NCI-H2029 (cell line): ENCODE data around the gene SV2B.
"Not testable (repeated sequence)": the region's sequence is repeated elsewhere in the genome, so short reads cannot be mapped to it uniquely, and the experiment has no call there.

Experiments used
- DNase-seq: peaks from one replicate; lab custom pipeline; 2025; lab: John Stamatoyannopoulos, UW

Gene SV2B

GRCh38 chr15:91318516-91318915 is 218.5 kb downstream of the SV2B start:
- DNase-seq: no peak

GRCh38 chr15:91318931-91319330 is 218.9 kb downstream of the SV2B start:
- no peak for DNase-seq

GRCh38 chr15:91319371-91320059 is 219.5 kb downstream of the SV2B start:
- no peak for DNase-seq

GRCh38 chr15:91320101-91320500 is 220.0 kb downstream of the SV2B start:
- no peak for DNase-seq

- no peak for DNase-seq
Measured at GRCh38 chr15:91329914-91330313, 229.9 kb downstream of the SV2B start.

GRCh38 chr15:91331581-91331980 is 231.5 kb downstream of the SV2B start:
- no peak for DNase-seq

GRCh38 chr15:91335702-91336101 is 235.6 kb downstream of the SV2B start:
- DNase-seq: no peak

GRCh38 chr15:91336687-91337086 is 236.6 kb downstream of the SV2B start:
- DNase-seq: no peak

GRCh38 chr15:91338766-91339165 is 238.7 kb downstream of the SV2B start:
- no peak for DNase-seq

GRCh38 chr15:91342097-91342496 is 242.0 kb downstream of the SV2B start:
- DNase-seq: no peak

- DNase-seq: not testable (repeated sequence)
Measured at GRCh38 chr15:91344912-91345311, 244.9 kb downstream of the SV2B start.

- DNase-seq: no peak
Measured at GRCh38 chr15:91345736-91346135, 245.7 kb downstream of the SV2B start.

- DNase-seq: no peak
Measured at GRCh38 chr15:91346259-91346658, 246.2 kb downstream of the SV2B start.

GRCh38 chr15:91348752-91349500 is 248.9 kb downstream of the SV2B start:
- peak; percentile 41 for DNase-seq
